ENCODE data around the gene ITGB1.

ITGB1 gene

DNA sequence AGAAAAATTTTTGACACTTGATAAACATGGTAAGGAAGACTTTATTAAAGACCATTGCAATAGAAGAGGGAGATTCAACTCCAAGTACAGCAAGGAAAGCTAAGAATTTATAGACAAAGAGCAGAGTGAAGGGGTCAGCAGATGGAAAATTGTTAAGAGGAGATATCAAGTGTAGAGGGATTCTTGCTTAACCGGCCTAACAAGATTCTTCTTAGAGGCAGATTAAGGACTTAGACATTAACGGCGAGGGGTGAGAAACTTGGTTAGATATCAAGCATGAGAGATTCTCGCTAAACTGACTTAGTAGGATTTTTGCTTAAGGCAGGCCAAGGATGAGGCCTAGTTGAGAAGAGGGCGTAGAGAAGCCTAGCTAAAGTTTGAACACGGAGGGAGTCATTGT, 76.0 kb downstream of the ITGB1 start:
- Mint-ChIP-seq H3K36me3 (ENCODE audit: low read depth) (no peaks in the 10 kb centered on the region), H3K4me1 (peaks cover 5% of the 10 kb centered on the region), H3K27ac (no peak overlapping the region), H3K27me3 (no peaks in the 10 kb centered on the region), H3K4me3 (no peak overlapping the region), H3K9me3 (no peaks in the 10 kb centered on the region)
- no peak for ATAC-seq
- DNase-seq: no peak

DNA sequence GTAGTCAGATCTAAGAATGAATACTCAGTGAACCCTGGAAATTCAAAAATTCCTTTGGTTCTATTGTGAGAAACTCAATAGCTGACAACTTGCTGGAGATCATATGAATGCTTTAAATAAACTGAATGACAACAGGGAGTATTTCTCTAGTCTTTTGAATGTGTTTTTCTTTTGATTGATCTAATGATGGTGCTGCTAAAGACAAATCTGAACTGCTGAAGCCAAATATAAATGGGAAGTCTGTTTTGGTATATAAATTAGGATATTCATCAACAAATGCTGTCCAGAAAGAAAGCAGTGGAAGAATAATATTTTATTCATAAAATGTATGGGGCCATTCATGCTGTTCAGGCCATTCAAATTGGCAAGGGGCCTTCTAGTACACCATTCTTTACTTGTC, 79.4 kb downstream of the ITGB1 start:
- Mint-ChIP-seq H3K4me3 (no peak overlapping the region), H3K9me3 (no peaks in the 10 kb centered on the region), H3K27ac (no peak overlapping the region), H3K27me3 (no peaks in the 10 kb centered on the region), H3K4me1 (peaks cover 5% of the 10 kb centered on the region), H3K36me3 (ENCODE audit: low read depth) (no peaks in the 10 kb centered on the region)
- DNase-seq (no peak), ATAC-seq (no peak)

DNA sequence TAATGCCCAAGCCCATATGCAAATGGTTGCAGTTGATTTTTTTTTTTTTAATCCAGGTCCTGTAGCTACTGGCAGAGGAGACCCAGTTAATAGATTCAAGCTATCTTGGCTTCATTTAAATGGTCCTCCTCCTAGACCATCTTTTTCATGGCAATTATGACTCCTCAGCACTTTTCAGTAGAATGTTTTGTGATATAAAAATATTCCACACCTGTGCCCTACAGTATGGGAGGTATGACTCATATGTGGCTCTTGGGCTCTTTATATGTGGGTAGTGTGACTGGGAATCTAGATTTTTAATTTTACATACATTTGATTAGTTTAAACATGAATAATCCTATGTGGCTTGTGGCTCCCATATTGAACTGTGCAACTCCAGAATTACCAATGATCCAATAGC, 80.1 kb downstream of the ITGB1 start:
- Mint-ChIP-seq H3K9me3 (peaks cover 6% of the 10 kb centered on the region), H3K27me3 (no peaks in the 10 kb centered on the region), H3K27ac (no peak overlapping the region), H3K4me3 (no peak overlapping the region), H3K36me3 (ENCODE audit: low read depth) (no peaks in the 10 kb centered on the region), H3K4me1 (peaks cover 5% of the 10 kb centered on the region)
- ATAC-seq (peak; percentile 57), DNase-seq (no peak)

DNA sequence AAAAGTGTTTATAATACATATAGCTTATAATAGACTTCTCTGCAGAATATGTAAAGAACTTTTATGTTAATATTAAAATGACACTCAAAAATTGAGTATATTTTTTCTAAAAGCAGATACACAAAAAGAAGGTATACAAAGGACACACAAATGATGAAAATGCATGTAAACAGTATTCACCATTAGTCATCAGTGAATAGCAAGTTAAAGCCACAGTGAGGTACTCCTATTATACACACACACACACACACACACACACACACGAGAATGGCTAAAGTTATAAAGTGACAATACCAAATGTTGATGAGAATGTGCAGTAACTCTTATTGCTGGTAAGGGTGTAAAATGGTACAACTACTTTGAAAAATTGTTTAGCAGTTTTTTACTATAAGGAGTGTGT, 92.9 kb downstream of the ITGB1 start:
- H3K36me3 Mint-ChIP-seq (ENCODE audit: low read depth): no peaks in the 10 kb centered on the region
- no peak for DNase-seq
- no peak overlapping the region for H3K27ac Mint-ChIP-seq
- peaks cover 3% of the 10 kb centered on the region for H3K9me3 Mint-ChIP-seq
- H3K4me3 Mint-ChIP-seq: no peak overlapping the region
- no peaks in the 10 kb centered on the region for H3K4me1 Mint-ChIP-seq
- ATAC-seq: no peak
- no peaks in the 10 kb centered on the region for H3K27me3 Mint-ChIP-seq

DNA sequence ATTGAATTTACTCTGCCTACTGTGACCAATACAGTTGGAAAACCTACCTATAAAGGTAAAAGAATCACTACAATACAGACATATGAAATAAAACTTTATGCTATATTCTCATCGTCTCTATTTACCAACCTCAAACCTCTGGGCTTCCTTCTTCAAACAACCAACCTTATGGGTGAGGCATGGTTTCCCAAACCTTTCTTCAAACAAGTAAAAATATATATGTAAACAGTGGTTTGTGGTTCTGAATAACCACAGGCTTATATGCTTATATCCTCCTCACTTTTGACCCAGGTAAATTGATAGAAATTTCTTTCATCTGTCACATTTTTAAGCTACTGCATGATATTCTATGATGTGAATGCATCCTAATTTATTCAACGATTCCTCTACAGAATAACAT, 103.6 kb downstream of the ITGB1 start:
- Mint-ChIP-seq H3K4me1 (no peaks in the 10 kb centered on the region), H3K36me3 (ENCODE audit: low read depth) (no peaks in the 10 kb centered on the region), H3K4me3 (no peak overlapping the region), H3K9me3 (no peaks in the 10 kb centered on the region), H3K27me3 (no peaks in the 10 kb centered on the region), H3K27ac (no peak overlapping the region)
- ATAC-seq (no peak), DNase-seq (no peak)

DNA sequence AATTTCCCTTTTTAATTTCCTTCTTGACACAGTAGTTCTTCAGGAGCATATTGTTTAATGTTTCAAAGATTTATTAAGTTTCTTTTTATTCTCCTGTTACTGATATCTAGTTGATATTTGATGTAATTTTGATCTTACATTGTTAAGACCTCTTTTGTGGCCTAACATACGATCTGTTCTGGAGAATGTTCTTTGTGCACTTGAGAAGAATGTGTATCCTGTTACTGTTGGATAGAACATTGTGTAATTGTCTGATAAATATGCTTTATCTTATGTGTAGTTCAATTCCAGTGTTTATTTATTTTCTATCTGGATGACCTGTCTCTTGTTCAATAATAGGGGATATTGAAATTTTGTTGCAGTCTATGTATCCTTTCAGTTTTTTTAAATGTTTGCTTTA, 106.7 kb downstream of the ITGB1 start:
- DNase-seq: no peak
- Mint-ChIP-seq H3K9me3 (no peaks in the 10 kb centered on the region), H3K27ac (no peak overlapping the region), H3K4me1 (no peaks in the 10 kb centered on the region), H3K36me3 (ENCODE audit: low read depth) (no peaks in the 10 kb centered on the region), H3K4me3 (no peak overlapping the region), H3K27me3 (no peaks in the 10 kb centered on the region)
- no peak for ATAC-seq

All from activated naive CD8-positive, alpha-beta T cell treated with anti-CD3 and anti-CD28 coated beads, Interleukin-2, amount 50 U/mL, for 24 hours (primary cell).